Measurements from ENCODE around the gene C1QTNF5. TPM values are rescaled to one million over a fixed set of nuclear protein-coding genes. Genes with fewer than 3 reads are reported as not detected.
A peak's percentile ranks its signal among the peaks of the same experiment; 100 is the strongest.
"Not testable (repeated sequence)": the region's sequence is repeated elsewhere in the genome, so short reads cannot be mapped to it uniquely, and the experiment has no call there.

The C1QTNF5 gene
- total and polyA plus RNA-seq, 2 donors from 2014 or later = 40.4 to 42.8 TPM

GRCh38 chr11:119388103-119388502, 47.4 kb upstream of the C1QTNF5 start:
- Histone ChIP-seq H3K36me3 (ENCODE audit: control insufficient read depth in 2 of 3, insufficient read depth in 3 of 3, low read length in 3 of 3) (no peaks in the 10 kb centered on the region), H3K27ac (ENCODE audit: low read depth in 2 of 2, low read length in 2 of 2) (no peak overlapping the region), H3K27me3 (ENCODE audit: control insufficient read depth, insufficient read depth, low read length) (no peaks in the 10 kb centered on the region), H3K4me3 (ENCODE audit: low read length in 3 of 3) (no peak overlapping the region), H3K9ac (ENCODE audit: low read length in 3 of 3) (no peak overlapping the region), H3K4me1 (ENCODE audit: control insufficient read depth in 2 of 3, insufficient read depth in 2 of 3, low read depth in 1 of 3, low read length in 3 of 3) (no peaks in the 10 kb centered on the region), H3K9me3 (ENCODE audit: control insufficient read depth in 2 of 3, insufficient read depth in 1 of 3, low read length in 3 of 3) (no peaks in the 10 kb centered on the region)
- DNase-seq (no peak), FAIRE-seq (no peak)
- intact Hi-C loops (cut with DNase I) = no loop called here
- TF ChIP-seq CTCF (IDR thresholded peaks at IDR 0.05; ENCODE audit: borderline replicate concordance, extremely low read depth, insufficient read depth) = no peak

DNA sequence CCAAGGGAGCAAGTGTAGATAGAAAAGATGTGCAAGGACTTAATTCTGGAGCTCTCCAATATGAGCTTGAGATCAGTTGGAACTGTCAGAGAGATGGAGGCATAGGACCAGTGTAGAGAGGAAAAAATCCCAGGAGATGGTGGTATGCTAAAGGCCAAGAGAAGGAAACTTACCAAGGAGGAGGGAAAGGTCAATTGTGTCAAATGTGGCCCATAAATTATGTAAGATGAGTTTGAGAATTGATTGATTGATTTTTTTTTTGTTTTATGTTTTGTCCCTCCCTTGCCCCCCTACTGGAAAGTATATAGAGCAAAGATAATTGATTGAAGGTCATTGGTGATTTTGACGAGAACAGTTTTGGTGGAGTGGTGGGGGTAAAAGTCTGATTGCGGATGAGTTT, 43.6 kb upstream of the C1QTNF5 start:
- FAIRE-seq (no peak), DNase-seq (no peak)
- no peak overlapping the region for H3K4me3 ChIP-seq (ENCODE audit: low read length in 3 of 3)
- H3K27ac ChIP-seq (ENCODE audit: low read depth in 2 of 2, low read length in 2 of 2) = no peak overlapping the region
- no peak for TF ChIP-seq CTCF (IDR thresholded peaks at IDR 0.05; ENCODE audit: borderline replicate concordance, extremely low read depth, insufficient read depth)
- peaks cover 0 to 15% (median 8%) of the 10 kb centered on the region in 3 donors for H3K4me1 ChIP-seq (ENCODE audit: control insufficient read depth in 2 of 3, insufficient read depth in 2 of 3, low read depth in 1 of 3, low read length in 3 of 3)
- no peaks in the 10 kb centered on the region for H3K36me3 ChIP-seq (ENCODE audit: control insufficient read depth in 2 of 3, insufficient read depth in 3 of 3, low read length in 3 of 3)
- H3K9me3 ChIP-seq (ENCODE audit: control insufficient read depth in 2 of 3, insufficient read depth in 1 of 3, low read length in 3 of 3) = no peaks in the 10 kb centered on the region
- no peak overlapping the region for H3K9ac ChIP-seq (ENCODE audit: low read length in 3 of 3)
- intact Hi-C loops (cut with DNase I) = no loop called here
- no peaks in the 10 kb centered on the region for H3K27me3 ChIP-seq (ENCODE audit: control insufficient read depth, insufficient read depth, low read length)

DNA sequence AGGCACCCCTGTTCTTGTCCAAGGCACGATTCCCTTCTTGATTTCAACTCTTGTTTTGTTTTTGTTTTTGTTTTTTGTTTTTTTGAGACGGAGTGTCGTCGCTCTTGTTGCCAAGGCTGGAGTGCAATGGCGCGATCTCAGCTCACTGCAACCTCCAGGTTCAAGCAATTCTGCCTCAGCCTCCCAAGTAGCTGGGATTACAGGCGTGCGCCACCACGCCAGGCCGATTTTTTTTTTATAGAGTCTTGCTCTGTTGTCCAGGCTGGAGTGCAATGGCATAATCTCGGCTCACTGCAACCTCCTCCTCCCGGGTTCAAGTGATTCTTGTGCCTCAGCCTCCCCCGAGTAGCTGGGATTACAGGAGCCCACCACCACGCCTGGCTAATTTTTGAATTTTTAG, 41.8 kb upstream of the C1QTNF5 start:
- H3K9ac ChIP-seq (ENCODE audit: low read length in 3 of 3); H3K27me3 ChIP-seq (ENCODE audit: control insufficient read depth, insufficient read depth, low read length); DNase-seq; intact Hi-C loops (cut with DNase I); H3K27ac ChIP-seq (ENCODE audit: low read depth in 2 of 2, low read length in 2 of 2); FAIRE-seq; H3K36me3 ChIP-seq (ENCODE audit: control insufficient read depth in 2 of 3, insufficient read depth in 3 of 3, low read length in 3 of 3); H3K9me3 ChIP-seq (ENCODE audit: control insufficient read depth in 2 of 3, insufficient read depth in 1 of 3, low read length in 3 of 3): not testable (repeated sequence)
- Histone ChIP-seq H3K4me3 (ENCODE audit: low read length in 3 of 3) (peak overlapping the region in 1 of 3 donors; percentile 87), H3K4me1 (ENCODE audit: control insufficient read depth in 2 of 3, insufficient read depth in 2 of 3, low read depth in 1 of 3, low read length in 3 of 3) (peaks cover 0 to 17% (median 11%) of the 10 kb centered on the region in 3 donors)

GRCh38 chr11:119382101-119382500, 41.4 kb upstream of the C1QTNF5 start:
- FAIRE-seq (no peak), DNase-seq (peak in 1 of 5 donors; percentile 23)
- H3K36me3 ChIP-seq (ENCODE audit: control insufficient read depth in 2 of 3, insufficient read depth in 3 of 3, low read length in 3 of 3) = no peaks in the 10 kb centered on the region
- peak overlapping the region; percentile 59 to 87 (median 76) for H3K4me3 ChIP-seq (ENCODE audit: low read length in 3 of 3)
- no peaks in the 10 kb centered on the region for H3K9me3 ChIP-seq (ENCODE audit: control insufficient read depth in 2 of 3, insufficient read depth in 1 of 3, low read length in 3 of 3)
- H3K27ac ChIP-seq (ENCODE audit: low read depth in 2 of 2, low read length in 2 of 2) = no peak overlapping the region
- intact Hi-C loops (cut with DNase I) = no loop called here
- H3K9ac ChIP-seq (ENCODE audit: low read length in 3 of 3) = peak overlapping the region; percentile 27 to 56 (median 48)
- H3K27me3 ChIP-seq (ENCODE audit: control insufficient read depth, insufficient read depth, low read length) = no peaks in the 10 kb centered on the region
- no peak for TF ChIP-seq CTCF (IDR thresholded peaks at IDR 0.05; ENCODE audit: borderline replicate concordance, extremely low read depth, insufficient read depth)
- peaks cover 0 to 17% (median 11%) of the 10 kb centered on the region in 3 donors for H3K4me1 ChIP-seq (ENCODE audit: control insufficient read depth in 2 of 3, insufficient read depth in 2 of 3, low read depth in 1 of 3, low read length in 3 of 3)
